Activated naive CD8-positive, alpha-beta T cell treated with anti-CD3 and anti-CD28 coated beads, Interleukin-2, amount 50 U/mL, for 16 hours (primary cell): ENCODE results near the gene ACKR2.

Source experiments
- DNase-seq: peaks from one replicate; pipeline ENCODE4 v3.0.0-alpha.2; 2020; ENCODE audit warnings: low read depth, low spot score

Gene ACKR2

GRCh38 chr3:42809202-42809601 is at the start of gene ACKR2:
ACKR2 (plus strand) TSS chr3:42809445; CDS start chr3:42864503, 55,058 bp downstream.
- no peak for DNase-seq

- no peak for DNase-seq
Measured at GRCh38 chr3:42762046-42762724, 47.1 kb upstream of the ACKR2 start.

- DNase-seq, result no peak
Measured at GRCh38 chr3:42763021-42763420, 46.2 kb upstream of the ACKR2 start.

GRCh38 chr3:42764115-42764514 is 45.1 kb upstream of the ACKR2 start:
- DNase-seq, result no peak

GRCh38 chr3:42764561-42765295 is 44.5 kb upstream of the ACKR2 start:
- DNase-seq, result no peak

GRCh38 chr3:42769477-42770131 is 39.6 kb upstream of the ACKR2 start:
- DNase-seq, result no peak

GRCh38 chr3:42771271-42771670 is 38.0 kb upstream of the ACKR2 start:
- DNase-seq, result no peak

GRCh38 chr3:42772670-42773408 is 36.4 kb upstream of the ACKR2 start, which contains the start of gene CCDC13:
CCDC13 (minus strand) TSS chr3:42773253; CDS start chr3:42758345, 14,908 bp downstream.
- peak; percentile 83 for DNase-seq

- DNase-seq, result no peak
Measured at GRCh38 chr3:42773409-42773751, 35.9 kb upstream of the ACKR2 start.

GRCh38 chr3:42778644-42779043 is 30.6 kb upstream of the ACKR2 start:
- DNase-seq, result no peak

GRCh38 chr3:42780398-42780797 is 28.8 kb upstream of the ACKR2 start:
- no peak for DNase-seq

GRCh38 chr3:42780892-42781700 is 28.1 kb upstream of the ACKR2 start:
- no peak for DNase-seq

GRCh38 chr3:42786212-42786611 is 23.0 kb upstream of the ACKR2 start:
- no peak for DNase-seq

- no peak for DNase-seq
Measured at GRCh38 chr3:42786631-42787030, 22.6 kb upstream of the ACKR2 start.

GRCh38 chr3:42790714-42791229 is 18.5 kb upstream of the ACKR2 start:
- no peak for DNase-seq

GRCh38 chr3:42795621-42796181 is 13.5 kb upstream of the ACKR2 start:
- DNase-seq, result no peak

- no peak for DNase-seq
Measured at GRCh38 chr3:42796332-42796885, 12.8 kb upstream of the ACKR2 start.

- no peak for DNase-seq
Measured at GRCh38 chr3:42799376-42799775, 9.9 kb upstream of the ACKR2 start.

- DNase-seq, result no peak
Measured at GRCh38 chr3:42800251-42800650, 9.0 kb upstream of the ACKR2 start.

- DNase-seq, result no peak
Measured at GRCh38 chr3:42801048-42801620, 8.1 kb upstream of the ACKR2 start.
